Stimulated activated naive B cell treated with anti-CD40 and anti-IgM and Interleukin-4, amounts not matched to agents 10 μg/mL and 1 μg/mL and 100 μg/mL, for 72 hours (primary cell): Measurements from ENCODE around the gene TOP3B.

Experiments
- ATAC-seq, 2 donors: fragments of 150-1000 bp; cut with Tn5 transposase; replicated peaks; 2 replicates each; pipeline ENCODE4 v1.10.0; 2021; ENCODE audit warnings: moderate library complexity in 1 of 2
- DNase-seq: peaks from one replicate; pipeline ENCODE4 v3.0.0; 2021
- H3K27ac Mint-ChIP-seq: one replicate; pipeline ENCODE4 v1.8.0; 2022; ENCODE audit warnings: mild to moderate bottlenecking, mixed read lengths
- H3K27me3 Mint-ChIP-seq, 2 donors: one replicate each; pipeline ENCODE4 v1.8.0; 2022; ENCODE audit warnings: mixed read lengths in 2 of 2
- H3K36me3 Mint-ChIP-seq, 2 donors: one replicate each; pipeline ENCODE4 v1.8.0; 2022; ENCODE audit warnings: mixed read lengths in 2 of 2, mild to moderate bottlenecking in 1 of 2
- H3K4me1 Mint-ChIP-seq, 2 donors: one replicate each; pipeline ENCODE4 v1.8.0; 2022; ENCODE audit warnings: mixed read lengths in 2 of 2, mild to moderate bottlenecking in 1 of 2
- H3K4me3 Mint-ChIP-seq, 2 donors: one replicate each; pipeline ENCODE4 v1.8.0; 2022; ENCODE audit warnings: mild to moderate bottlenecking in 2 of 2, mixed read lengths in 2 of 2, moderate library complexity in 1 of 2
- H3K9me3 Mint-ChIP-seq, 2 donors: one replicate each; pipeline ENCODE4 v1.8.0; 2022; ENCODE audit warnings: mixed read lengths in 2 of 2, mild to moderate bottlenecking in 1 of 2

Gene TOP3B, protein sequence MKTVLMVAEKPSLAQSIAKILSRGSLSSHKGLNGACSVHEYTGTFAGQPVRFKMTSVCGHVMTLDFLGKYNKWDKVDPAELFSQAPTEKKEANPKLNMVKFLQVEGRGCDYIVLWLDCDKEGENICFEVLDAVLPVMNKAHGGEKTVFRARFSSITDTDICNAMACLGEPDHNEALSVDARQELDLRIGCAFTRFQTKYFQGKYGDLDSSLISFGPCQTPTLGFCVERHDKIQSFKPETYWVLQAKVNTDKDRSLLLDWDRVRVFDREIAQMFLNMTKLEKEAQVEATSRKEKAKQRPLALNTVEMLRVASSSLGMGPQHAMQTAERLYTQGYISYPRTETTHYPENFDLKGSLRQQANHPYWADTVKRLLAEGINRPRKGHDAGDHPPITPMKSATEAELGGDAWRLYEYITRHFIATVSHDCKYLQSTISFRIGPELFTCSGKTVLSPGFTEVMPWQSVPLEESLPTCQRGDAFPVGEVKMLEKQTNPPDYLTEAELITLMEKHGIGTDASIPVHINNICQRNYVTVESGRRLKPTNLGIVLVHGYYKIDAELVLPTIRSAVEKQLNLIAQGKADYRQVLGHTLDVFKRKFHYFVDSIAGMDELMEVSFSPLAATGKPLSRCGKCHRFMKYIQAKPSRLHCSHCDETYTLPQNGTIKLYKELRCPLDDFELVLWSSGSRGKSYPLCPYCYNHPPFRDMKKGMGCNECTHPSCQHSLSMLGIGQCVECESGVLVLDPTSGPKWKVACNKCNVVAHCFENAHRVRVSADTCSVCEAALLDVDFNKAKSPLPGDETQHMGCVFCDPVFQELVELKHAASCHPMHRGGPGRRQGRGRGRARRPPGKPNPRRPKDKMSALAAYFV

DNA sequence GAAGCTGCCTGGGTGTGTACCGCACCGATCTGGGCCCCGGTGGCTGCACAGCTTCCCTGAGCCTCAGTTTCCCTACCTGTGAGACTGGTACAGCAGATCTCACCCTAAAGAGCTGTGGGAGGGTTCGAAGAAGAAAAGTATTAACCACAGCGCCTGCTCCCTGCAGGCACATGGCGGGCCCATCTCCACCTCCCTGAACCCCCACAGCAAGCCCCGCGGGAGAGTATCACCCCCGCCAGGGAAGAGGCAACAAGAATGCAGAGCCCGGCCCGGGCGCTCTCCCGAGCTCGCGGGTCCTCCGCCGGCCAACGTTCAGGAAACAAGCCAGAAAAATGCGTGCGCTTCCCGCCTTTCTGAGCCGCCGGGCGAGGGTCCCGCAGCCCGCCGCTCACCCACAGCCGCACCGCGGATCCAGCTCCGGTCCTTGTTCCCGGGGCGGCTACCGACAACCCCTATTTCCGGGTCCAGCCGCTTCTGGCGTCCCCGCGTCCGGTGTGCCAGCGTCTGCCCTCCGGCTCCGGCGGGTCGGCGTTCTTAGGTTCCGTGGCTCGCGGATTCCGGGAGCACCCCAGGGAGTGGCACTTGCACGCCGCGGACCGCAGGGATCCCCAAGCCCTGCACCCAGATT, at the start of gene TOP3B:
TOP3B (minus strand) TSS at position 450 of the 628 bp plus-strand sequence. CDS start 7,078 bp downstream, outside the sequence.
- peak; percentile 72 for DNase-seq
- Mint-ChIP-seq H3K27ac (peak within 1 kb of the TSS; percentile 94), H3K36me3 (peaks cover 12 to 20% of the 10 kb centered on the region in 2 donors), H3K27me3 (no peaks in the 10 kb centered on the region), H3K9me3 (no peaks in the 10 kb centered on the region), H3K4me1 (peaks cover 28 to 43% of the 10 kb centered on the region in 2 donors), H3K4me3 (peak within 1 kb of the TSS; percentile 88 to 96)
- peak; percentile 93 to 94 for ATAC-seq

DNA sequence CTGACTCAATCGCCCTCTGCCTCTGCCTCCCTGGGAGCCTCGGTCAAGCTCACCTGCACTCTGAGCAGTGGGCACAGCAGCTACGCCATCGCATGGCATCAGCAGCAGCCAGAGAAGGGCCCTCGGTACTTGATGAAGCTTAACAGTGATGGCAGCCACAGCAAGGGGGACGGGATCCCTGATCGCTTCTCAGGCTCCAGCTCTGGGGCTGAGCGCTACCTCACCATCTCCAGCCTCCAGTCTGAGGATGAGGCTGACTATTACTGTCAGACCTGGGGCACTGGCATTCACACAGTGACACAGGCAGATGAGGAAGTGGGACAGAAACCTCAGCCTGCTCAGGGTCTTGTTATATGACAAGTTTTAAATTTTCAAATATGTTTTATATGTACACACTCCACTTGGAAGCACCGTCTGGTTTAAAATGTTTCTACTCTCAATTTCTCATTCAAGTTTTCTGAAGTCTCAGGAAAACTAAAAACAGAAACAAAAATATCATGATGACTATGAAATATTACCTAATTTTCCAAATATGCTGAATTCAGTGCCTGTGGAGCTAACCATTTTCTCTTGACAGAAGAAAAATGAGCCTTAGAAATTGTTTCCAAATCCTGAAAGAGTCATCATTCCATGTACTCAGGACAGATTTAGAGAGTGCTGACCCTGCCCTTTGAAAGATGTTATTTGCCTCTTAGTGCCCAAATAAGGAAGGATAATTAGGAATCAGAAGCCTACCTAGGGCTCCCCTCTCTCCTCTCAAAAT, 48.8 kb upstream of the TOP3B start:
- Mint-ChIP-seq H3K36me3 (no peaks in the 10 kb centered on the region), H3K4me3 (peak overlapping the region; percentile 76 to 81), H3K9me3 (no peaks in the 10 kb centered on the region), H3K4me1 (peaks cover 52 to 74% of the 10 kb centered on the region in 2 donors), H3K27ac (peak overlapping the region; percentile 96), H3K27me3 (no peaks in the 10 kb centered on the region)
- DNase-seq: no peak
- peak; percentile 79 to 85 for ATAC-seq

DNA sequence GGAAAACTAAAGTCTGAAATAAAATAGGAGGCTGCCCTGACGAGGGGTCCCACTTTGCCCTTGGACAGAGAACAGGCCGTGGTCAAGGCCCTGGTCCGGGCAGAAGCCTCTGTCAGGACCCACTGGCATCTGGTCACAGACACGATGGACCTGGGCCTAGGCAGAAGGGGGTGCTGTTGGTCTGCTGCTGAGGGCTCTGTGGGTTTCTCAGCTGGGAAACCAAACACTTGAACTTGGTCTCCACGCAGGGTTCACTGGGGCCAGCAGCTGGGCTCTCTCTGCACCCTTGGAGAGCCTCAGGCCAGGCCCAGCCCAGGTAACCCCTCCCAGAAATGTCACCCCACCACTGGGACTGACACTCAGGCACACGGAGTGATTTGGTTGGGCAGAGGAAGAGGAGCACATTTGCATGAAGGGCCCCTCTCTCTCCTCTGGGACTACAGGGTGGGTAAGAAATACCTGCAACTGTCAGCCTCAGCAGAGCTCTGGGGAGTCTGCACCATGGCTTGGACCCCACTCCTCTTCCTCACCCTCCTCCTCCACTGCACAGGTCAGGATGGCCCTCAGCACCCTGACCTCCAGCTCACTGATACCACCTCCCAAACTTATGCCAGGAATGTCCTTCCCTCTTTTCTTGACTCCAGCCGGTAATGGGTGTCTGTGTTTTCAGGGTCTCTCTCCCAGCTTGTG, 48.1 kb upstream of the TOP3B start:
- peak overlapping the region; percentile 96 for H3K27ac Mint-ChIP-seq
- peaks cover 51 to 74% of the 10 kb centered on the region in 2 donors for H3K4me1 Mint-ChIP-seq
- no peaks in the 10 kb centered on the region for H3K36me3 Mint-ChIP-seq
- H3K27me3 Mint-ChIP-seq: no peaks in the 10 kb centered on the region
- DNase-seq (peak; percentile 63), ATAC-seq (peak; percentile 65 to 73)
- peak overlapping the region; percentile 76 to 81 for H3K4me3 Mint-ChIP-seq
- no peaks in the 10 kb centered on the region for H3K9me3 Mint-ChIP-seq

DNA sequence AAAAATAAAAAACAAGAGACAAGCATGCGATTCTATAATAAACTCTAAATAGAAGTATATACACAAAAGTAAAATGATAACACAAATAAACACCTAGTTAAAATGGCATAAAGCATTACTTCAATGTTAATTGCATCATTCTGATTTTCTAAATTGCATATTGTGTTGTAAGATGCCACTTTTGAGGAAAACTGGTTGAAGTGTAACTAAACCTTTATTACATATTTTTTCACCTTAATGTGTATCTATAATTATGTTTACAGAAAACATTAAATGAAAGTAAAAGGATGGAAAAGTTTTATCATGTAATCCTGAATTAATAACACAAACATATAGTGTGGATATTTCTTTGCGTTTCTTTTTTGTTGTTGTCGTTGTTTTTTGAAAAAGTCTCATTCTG, 45.4 kb upstream of the TOP3B start:
- Mint-ChIP-seq H3K27ac (no peak overlapping the region), H3K36me3 (peaks cover 4 to 7% of the 10 kb centered on the region in 2 donors), H3K9me3 (no peaks in the 10 kb centered on the region), H3K4me1 (peaks cover 48 to 70% of the 10 kb centered on the region in 2 donors), H3K27me3 (no peaks in the 10 kb centered on the region), H3K4me3 (no peak overlapping the region)
- DNase-seq (no peak), ATAC-seq (no peak)

DNA sequence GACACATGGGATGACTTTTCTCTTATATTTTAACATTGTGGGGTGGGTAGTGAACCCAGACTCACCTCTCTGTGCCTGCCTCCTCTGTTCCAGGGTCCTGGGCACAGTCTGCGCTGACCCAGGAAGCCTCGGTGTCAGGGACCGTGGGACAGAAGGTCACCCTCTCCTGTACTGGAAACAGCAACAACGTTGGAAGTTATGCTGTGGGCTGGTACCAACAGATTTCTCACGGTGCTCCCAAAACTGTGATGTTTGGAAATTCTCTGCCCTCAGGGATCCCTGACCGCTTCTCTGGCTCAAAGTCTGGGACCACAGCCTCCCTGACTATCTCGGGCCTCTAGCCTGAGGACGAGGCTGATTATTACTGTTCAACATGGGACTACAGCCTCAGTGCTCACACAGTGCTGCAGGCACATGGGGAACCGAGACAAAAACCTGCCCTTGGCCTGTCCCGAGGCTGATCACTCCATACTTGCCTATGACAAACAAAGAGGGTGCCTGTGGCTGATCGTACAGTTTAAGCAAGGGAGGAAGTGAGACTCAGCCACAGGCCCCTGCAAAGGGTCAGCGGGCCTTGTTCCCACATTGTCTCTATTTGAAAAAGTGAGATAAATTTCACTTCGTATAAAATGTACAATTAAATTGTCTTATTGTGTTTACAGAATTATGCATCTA, 43.7 kb upstream of the TOP3B start:
- peak; percentile 78 to 80 for ATAC-seq
- peaks cover 46 to 66% of the 10 kb centered on the region in 2 donors for H3K4me1 Mint-ChIP-seq

DNA sequence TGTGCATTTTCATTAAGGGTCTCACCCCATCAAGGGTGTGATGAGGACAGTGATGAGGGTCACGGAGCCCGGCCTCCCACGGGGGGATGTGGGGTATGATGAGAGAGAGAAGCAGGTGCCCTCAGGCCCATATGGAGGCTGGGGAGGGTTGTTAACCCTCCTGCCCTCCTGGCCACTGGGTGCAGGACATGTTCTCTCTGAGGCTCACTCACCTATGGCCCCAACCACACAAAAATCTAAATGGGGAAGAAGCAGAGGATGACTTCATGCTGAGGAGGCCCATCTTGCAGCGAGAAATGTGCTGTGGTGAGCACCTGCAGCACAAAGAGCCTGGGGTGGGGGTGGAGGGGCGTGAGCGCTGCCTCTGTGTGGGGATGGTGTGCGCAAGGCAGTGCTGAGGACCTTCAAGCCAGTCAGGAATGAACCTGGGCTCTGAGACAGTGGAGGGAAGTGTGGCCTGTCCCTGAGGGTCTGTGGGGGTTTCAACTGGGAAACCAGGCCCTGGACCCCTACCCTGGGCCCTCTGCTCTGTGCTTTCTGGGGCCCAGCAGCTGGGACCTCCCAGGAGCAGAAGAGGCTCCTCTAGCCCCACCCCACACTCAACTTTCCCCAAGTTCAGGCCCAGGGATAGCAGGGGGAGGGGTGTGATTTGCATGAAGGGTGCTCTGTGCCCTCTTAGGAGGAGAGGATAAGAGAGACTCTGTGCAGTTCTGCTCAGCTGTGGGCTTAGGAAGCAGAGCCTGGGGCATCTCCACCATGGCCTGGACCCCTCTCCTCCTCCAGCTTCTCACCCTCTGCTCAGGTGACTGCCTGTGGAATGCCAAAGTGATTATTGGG, 43.0 kb upstream of the TOP3B start:
- H3K4me1 Mint-ChIP-seq: peaks cover 41 to 63% of the 10 kb centered on the region in 2 donors
- H3K27ac Mint-ChIP-seq: peak overlapping the region; percentile 95
- ATAC-seq (peak; percentile 43 to 53), DNase-seq (no peak)
- H3K27me3 Mint-ChIP-seq: no peaks in the 10 kb centered on the region
- peaks cover 4 to 7% of the 10 kb centered on the region in 2 donors for H3K36me3 Mint-ChIP-seq
- H3K4me3 Mint-ChIP-seq: peak overlapping the region; percentile 59 to 61
- H3K9me3 Mint-ChIP-seq: no peaks in the 10 kb centered on the region

More for the DNA sequence above, 43.7 kb upstream of the TOP3B start:
- Mint-ChIP-seq H3K36me3 (peaks cover 4 to 7% of the 10 kb centered on the region in 2 donors), H3K4me3 (peak overlapping the region; percentile 59 to 61), H3K27ac (peak overlapping the region; percentile 95), H3K27me3 (no peaks in the 10 kb centered on the region), H3K9me3 (no peaks in the 10 kb centered on the region)
- DNase-seq: peak; percentile 58

DNA sequence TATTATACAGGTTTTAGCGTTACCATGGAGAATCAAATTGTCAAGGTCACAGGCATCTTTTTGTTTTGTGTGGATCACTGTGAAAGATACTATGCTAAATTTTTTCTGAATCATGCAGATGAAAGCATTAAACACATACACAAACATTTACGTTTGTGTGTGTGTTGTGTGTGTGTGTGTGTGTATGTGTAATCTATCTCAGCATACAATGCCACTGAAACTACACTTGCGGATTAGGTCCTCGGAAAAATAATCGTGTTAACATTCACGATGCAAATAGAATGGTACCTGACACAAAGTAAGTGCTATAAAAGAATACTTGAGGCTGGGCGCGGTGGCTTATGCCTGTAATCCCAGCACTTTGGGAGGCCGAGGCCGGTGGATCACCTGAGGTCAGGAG, 41.9 kb upstream of the TOP3B start:
- Mint-ChIP-seq H3K4me1 (peaks cover 35 to 59% of the 10 kb centered on the region in 2 donors), H3K36me3 (peaks cover 4 to 7% of the 10 kb centered on the region in 2 donors), H3K27ac (no peak overlapping the region), H3K27me3 (no peaks in the 10 kb centered on the region), H3K9me3 (no peaks in the 10 kb centered on the region), H3K4me3 (no peak overlapping the region)
- DNase-seq: no peak
- no peak for ATAC-seq

DNA sequence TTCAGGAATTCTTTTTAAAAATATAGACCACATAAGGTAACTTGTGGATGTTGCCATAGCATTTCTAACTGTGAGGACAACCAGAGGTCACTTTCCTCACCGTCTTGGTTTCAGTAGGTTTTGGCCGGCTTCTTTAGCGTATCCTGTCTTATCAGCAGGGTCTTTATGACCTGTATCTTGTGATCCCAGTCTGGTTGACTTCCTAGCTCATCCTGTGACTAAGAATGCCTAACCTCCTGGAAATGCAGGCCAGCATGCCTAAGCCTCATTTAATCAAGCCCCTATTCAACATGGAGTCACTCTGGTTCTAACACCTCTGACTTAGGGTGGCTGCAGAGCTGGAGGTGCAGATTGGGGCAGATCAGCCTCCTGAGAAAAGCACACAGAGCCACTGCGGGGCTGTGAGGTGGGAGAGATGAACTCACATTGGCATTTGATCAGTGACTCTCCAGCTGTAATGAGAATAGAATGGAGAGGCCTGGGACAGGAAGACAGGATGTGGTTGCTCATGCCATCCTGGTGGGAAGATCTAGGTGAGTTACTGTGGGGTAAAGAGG, 41.1 kb upstream of the TOP3B start:
- peaks cover 4 to 7% of the 10 kb centered on the region in 2 donors for H3K36me3 Mint-ChIP-seq
- no peaks in the 10 kb centered on the region for H3K27me3 Mint-ChIP-seq
- no peak for ATAC-seq
- no peak overlapping the region for H3K27ac Mint-ChIP-seq
- no peak for DNase-seq
- no peaks in the 10 kb centered on the region for H3K9me3 Mint-ChIP-seq
- H3K4me1 Mint-ChIP-seq: peaks cover 35 to 54% of the 10 kb centered on the region in 2 donors
- H3K4me3 Mint-ChIP-seq: no peak overlapping the region

DNA sequence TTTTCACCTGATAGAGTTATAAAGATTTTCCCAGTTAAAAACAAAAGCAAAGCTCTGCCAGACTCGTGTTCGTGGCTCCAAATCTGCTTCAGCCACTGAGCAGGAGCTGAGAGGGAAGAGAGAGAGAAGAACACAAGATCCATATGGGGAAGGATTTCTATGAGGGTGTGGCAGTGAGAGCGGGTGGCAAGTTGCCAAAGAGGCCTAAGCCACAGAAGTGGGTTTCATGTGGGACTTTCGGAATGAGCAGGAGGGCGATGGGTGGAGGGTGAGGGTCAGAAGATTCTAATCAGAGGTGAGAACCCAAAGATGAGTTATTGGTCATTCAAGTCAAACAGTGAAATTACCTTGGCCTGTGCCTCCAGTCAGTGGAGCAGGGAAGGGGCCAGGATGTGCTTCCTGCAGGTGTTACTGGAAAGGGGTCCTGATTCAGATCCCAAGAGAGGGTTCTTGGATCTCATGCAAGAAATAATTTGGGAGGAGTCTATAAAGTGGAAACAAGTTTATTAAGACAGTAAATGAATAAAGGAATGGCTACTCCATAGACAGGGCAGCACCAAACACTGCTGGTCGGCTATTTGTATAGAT, 40.5 kb upstream of the TOP3B start:
- peak overlapping the region; percentile 32 for H3K27ac Mint-ChIP-seq
- no peaks in the 10 kb centered on the region for H3K27me3 Mint-ChIP-seq
- H3K36me3 Mint-ChIP-seq: peaks cover 4 to 7% of the 10 kb centered on the region in 2 donors
- no peak for DNase-seq
- no peak for ATAC-seq
- no peaks in the 10 kb centered on the region for H3K9me3 Mint-ChIP-seq
- H3K4me1 Mint-ChIP-seq: peaks cover 35 to 54% of the 10 kb centered on the region in 2 donors
- no peak overlapping the region for H3K4me3 Mint-ChIP-seq

DNA sequence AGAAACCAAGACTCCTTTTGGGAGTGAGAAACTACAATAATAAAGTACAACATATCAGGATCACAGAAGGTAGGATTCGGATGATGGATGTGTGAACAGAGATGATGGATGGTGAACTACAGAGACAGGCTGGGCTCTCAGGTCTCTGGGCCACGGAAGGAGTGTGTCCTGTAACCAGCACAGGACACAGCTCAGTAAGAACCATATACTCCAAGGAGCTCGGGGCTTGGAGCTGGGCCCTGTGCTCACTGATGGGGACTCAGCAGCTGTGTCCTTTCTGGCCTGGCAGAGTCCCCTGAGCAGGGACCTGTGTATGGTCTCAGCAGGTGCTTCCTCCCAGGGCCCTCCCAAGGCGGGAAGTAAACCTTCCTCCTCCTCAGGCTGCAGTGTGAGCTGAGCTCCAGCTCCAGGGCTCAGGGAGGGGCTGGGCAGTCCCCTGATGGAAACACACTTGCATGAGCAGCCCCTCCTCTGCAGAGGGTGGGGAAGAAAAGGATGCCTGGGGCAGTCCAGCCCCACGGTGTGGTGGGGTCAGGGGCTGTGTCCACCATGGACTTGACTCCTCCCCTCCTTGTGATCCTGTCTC, 39.8 kb upstream of the TOP3B start:
- ATAC-seq (no peak), DNase-seq (no peak)
- Mint-ChIP-seq H3K9me3 (no peaks in the 10 kb centered on the region), H3K4me1 (peaks cover 35 to 54% of the 10 kb centered on the region in 2 donors), H3K36me3 (peaks cover 4 to 7% of the 10 kb centered on the region in 2 donors), H3K4me3 (no peak overlapping the region), H3K27ac (peak overlapping the region; percentile 32), H3K27me3 (no peaks in the 10 kb centered on the region)

DNA sequence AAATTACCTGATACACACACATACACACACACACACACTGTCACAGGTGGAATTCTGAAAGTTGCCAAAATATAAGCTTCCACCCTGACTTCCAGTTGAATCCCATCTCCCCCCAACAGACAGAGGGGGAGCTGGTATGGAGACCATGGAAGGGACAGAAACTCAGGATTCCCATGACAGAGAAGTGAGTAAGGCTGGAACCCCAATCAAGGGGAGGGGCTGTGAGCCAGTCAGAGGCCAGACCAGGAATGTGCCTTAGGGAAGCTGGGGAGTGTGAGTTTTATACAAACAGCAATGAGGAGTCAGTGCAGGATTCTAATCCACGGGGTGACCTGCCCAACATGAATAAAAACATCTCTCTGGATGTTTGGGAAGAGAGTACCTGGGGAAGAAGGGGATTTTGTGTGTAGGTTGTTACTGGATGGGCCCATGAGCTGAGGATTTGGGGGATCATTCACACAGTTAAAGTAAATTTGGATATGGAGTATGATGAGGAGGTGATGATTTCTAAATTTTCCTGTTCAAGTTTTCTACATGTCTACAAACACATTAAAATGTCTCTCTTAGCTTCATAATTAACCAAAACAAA, 38.7 kb upstream of the TOP3B start:
- H3K4me3 Mint-ChIP-seq: no peak overlapping the region
- peaks cover 30 to 46% of the 10 kb centered on the region in 2 donors for H3K4me1 Mint-ChIP-seq
- ATAC-seq: no peak
- H3K9me3 Mint-ChIP-seq: no peaks in the 10 kb centered on the region
- DNase-seq: no peak
- H3K36me3 Mint-ChIP-seq: peaks cover 4 to 7% of the 10 kb centered on the region in 2 donors
- H3K27ac Mint-ChIP-seq: peak overlapping the region; percentile 26
- H3K27me3 Mint-ChIP-seq: no peaks in the 10 kb centered on the region
